HG03460 (cell line): ENCODE data around the gene SETMAR.
"Not testable (repeated sequence)": the region's sequence is repeated elsewhere in the genome, so short reads cannot be mapped to it uniquely, and the experiment has no call there.

ENCODE experiments used
- ATAC-seq: cut with Tn5 transposase; IDR thresholded peaks from one replicate; pipeline ENCODE4 v1.9.1; 2021; ENCODE audit not compliant: unreplicated experiment

The SETMAR gene

GRCh38 chr3:4303187-4304123, at the start of gene SETMAR:
Gene SETMAR (plus strand): TSS chr3:4303369. CDS start chr3:4303371, 2 bp downstream.
- ATAC-seq, result peak; percentile 98

- ATAC-seq, result no peak
Measured at GRCh38 chr3:4261406-4261805, 41.8 kb upstream of the SETMAR start.

DNA sequence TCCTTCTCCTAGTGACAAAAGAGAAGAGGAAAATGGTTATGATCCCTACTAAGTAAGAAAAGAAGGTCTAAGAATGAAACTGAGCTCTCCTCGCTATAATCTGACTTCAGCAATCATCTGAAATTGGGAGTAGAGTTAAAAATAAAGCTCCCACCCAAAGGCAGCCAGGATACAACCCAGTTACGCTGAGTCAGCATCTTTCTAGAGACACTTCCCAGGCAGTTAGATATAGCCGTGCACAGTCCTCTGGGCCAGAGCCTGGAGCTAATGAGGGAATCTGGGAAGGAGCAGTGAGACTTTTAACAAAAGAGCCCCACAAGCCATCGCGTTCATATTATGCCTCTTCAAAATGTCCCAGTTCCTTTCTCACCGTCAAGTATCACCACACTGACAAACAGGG, 39.1 kb upstream of the SETMAR start:
- ATAC-seq, result no peak

- ATAC-seq, result peak; percentile 84
Measured at GRCh38 chr3:4270720-4271119, 32.4 kb upstream of the SETMAR start.

GRCh38 chr3:4271834-4272233, 31.3 kb upstream of the SETMAR start:
- ATAC-seq, result no peak

- ATAC-seq, result no peak
Measured at GRCh38 chr3:4279516-4280105, 23.6 kb upstream of the SETMAR start.

GRCh38 chr3:4281991-4282390, 21.2 kb upstream of the SETMAR start:
- ATAC-seq, result no peak

DNA sequence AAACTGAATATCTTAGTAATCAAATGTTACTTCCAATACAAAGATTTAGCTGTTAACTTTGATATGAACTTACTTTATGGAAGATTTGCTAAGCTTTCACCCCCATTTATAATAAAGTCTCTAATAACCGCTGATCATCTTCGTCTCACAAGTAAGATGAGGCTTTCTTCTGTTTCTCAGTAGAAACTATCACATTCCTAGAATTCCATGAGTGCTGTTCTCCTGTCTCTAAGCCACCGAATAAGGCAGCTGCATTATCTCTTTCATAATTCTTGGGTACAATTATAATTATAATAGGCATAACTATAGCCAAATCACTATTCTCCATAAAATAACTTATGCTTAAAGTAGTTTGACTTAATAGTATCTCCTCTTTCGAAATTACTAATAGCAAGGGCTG, 18.3 kb upstream of the SETMAR start:
- ATAC-seq, result no peak

DNA sequence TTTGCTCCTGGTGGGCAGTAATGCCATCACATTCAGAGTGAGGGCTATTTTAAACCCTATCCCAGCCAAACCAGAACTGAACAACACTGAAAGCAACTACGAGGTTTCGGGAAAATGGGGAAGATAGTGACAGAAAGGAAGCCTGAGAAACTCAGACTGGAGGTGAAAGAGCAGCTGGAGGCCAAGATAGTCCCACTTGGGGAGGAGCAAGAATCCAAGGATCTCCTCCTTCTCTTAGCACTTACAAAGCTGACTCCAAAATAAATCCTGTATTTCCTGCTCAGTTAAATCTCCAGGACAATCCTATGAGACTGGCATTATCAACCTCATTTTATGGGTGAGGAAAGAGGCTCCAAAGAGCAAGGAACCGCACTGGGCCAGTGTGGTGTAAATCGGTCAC, 14.1 kb upstream of the SETMAR start:
- no peak for ATAC-seq

GRCh38 chr3:4290272-4290893, 12.8 kb upstream of the SETMAR start:
- peak; percentile 73 for ATAC-seq

GRCh38 chr3:4292301-4292700, 10.9 kb upstream of the SETMAR start:
- ATAC-seq, result no peak

- no peak for ATAC-seq
Measured at GRCh38 chr3:4294616-4295327, 8.4 kb upstream of the SETMAR start.

- ATAC-seq, result not testable (repeated sequence)
Measured at GRCh38 chr3:4296454-4296853, 6.7 kb upstream of the SETMAR start.

GRCh38 chr3:4297486-4297885, 5.7 kb upstream of the SETMAR start:
- no peak for ATAC-seq

GRCh38 chr3:4302747-4303146, 422 bp upstream of the SETMAR start:
- no peak for ATAC-seq

DNA sequence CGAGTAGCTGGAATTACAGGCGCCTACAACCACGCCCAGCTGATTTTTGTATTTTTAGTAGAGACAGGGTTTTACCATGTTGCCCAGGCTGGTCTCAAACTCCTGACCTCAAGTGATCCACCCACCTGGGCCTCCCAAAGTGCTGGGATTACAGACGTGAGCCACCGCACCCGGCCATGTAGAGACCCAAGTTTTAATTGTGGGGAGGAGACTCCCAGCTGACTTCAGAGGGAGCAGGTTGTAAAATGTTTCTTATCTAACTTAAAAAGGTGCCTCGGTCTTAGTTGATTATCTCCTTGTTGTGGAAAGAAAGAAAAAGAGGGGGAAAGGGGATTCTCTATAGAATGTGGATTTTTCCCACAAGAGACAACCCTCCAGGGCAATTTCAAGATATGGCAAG, 2.0 kb downstream of the SETMAR start:
- not testable (repeated sequence) for ATAC-seq

DNA sequence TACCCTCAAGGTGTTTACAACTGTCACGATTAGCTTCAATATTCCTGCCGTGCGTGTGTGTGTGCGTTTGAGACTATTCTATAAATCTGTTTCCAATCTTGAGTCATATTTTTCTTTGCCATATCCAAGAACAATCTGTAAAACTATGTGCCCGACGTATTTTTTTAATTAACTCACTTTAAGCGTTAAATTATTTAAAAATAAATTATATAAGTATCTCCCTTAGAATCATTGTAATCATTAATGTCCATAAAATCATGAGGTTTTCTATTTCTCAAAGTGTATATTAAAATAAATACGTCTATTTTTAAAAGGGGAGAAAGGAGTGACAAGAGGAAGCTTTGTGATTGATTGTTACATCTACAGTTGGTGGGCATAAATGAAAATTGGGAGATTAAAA, 2.9 kb downstream of the SETMAR start:
- ATAC-seq, result no peak

GRCh38 chr3:4306860-4307259, 3.7 kb downstream of the SETMAR start:
- ATAC-seq, result no peak

DNA sequence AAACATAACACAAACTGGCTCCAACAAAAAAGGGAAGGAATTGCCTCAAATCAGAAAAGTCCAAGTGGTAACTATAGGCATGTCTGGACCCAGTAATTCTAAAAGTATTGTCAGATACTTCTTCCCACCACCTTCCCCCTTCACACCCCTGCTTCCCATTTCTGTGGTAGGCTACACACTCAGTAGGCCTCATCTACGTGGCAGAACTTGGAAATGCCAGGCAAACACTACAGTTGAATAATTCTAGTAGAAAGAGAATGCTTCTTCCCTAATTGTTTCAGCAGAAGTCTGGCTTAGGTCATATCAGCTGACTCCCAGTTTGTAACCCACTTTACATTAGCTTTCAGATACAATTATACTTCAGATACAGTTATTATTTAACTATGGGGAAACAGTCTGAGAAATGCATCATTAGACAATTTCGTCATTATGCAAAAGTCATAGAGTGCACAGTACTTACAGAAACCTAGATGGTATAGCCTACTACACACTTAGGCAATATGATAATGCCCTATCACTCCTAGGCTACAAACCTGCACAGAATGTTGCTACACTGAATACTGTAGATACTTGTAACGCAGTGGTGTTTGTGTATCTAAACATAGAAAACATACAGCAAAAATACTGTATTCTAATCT, 6.4 kb downstream of the SETMAR start:
- no peak for ATAC-seq

DNA sequence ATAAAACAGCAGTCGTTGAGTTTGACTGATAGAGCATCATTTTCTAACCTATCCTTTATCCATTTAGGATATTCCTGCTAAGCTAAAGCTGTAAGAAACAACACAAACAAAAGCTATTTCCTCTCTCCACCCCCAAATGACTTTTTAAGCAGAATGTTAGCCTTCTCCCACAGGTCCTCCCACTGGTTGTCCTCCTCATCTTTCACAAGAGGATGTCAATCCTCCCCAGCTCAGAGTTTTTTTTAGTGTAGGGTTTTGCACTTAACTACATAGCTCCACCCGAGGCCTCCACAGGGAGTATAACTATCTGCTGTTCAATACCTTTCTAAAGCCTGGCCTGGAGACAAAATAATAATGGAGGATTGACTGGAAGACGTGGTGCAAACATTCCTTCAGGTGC, 7.8 kb downstream of the SETMAR start:
- no peak for ATAC-seq

DNA sequence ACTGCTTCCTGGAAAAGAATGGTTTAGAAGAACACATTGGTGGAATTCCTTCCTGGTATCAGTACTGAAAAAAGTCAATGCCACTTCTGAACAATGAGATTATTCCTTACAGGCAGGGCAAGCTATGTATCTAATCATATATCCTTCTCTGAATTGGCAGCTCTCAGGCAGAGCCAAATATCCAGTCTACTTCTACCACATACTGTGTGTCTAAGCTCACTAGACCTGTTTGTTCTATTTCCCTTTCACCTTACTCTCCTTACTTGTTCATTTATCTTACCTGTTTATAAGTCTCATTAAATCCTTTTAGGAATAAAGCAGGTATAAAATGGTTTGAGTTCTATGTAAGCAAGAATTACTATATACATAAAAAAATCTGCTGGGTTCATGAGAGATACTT, 8.3 kb downstream of the SETMAR start:
- no peak for ATAC-seq
